Activated T-cell treated with anti-CD3 and anti-CD28 coated beads, Interleukin-2, amount 50 U/mL, for 1 hour (primary cell): ENCODE measurements around the gene MRTFB.
"Not testable (repeated sequence)": the region's sequence is repeated elsewhere in the genome, so short reads cannot be mapped to it uniquely, and the experiment has no call there.

Source experiments
- DNase-seq: peaks from one replicate; pipeline ENCODE4 v3.0.0-alpha.2; 2020

The MRTFB gene

GRCh38 chr16:14105760-14106375 lies 34.7 kb downstream of the MRTFB start:
- DNase-seq, result no peak

GRCh38 chr16:14106457-14106856 lies 35.3 kb downstream of the MRTFB start:
- DNase-seq, result no peak

- no peak for DNase-seq
Observed at GRCh38 chr16:14106961-14107360, 35.8 kb downstream of the MRTFB start.

GRCh38 chr16:14109077-14109775 lies 38.1 kb downstream of the MRTFB start:
- no peak for DNase-seq

- no peak for DNase-seq
Observed at GRCh38 chr16:14109782-14110727, 38.9 kb downstream of the MRTFB start.

GRCh38 chr16:14110728-14111251 lies 39.7 kb downstream of the MRTFB start:
- no peak for DNase-seq

- no peak for DNase-seq
Observed at GRCh38 chr16:14111713-14112538, 40.8 kb downstream of the MRTFB start.

- no peak for DNase-seq
Observed at GRCh38 chr16:14112539-14112856, 41.4 kb downstream of the MRTFB start.

- no peak for DNase-seq
Observed at GRCh38 chr16:14113344-14113743, 42.2 kb downstream of the MRTFB start.

- DNase-seq, result no peak
Observed at GRCh38 chr16:14117051-14117450, 45.9 kb downstream of the MRTFB start.

- no peak for DNase-seq
Observed at GRCh38 chr16:14119799-14120198, 48.7 kb downstream of the MRTFB start.

GRCh38 chr16:14120335-14120734 lies 49.2 kb downstream of the MRTFB start:
- no peak for DNase-seq

GRCh38 chr16:14121142-14121541 lies 50.0 kb downstream of the MRTFB start:
- DNase-seq, result no peak

- no peak for DNase-seq
Observed at GRCh38 chr16:14121872-14122271, 50.8 kb downstream of the MRTFB start.

- DNase-seq, result not testable (repeated sequence)
Observed at GRCh38 chr16:14122430-14122829, 51.3 kb downstream of the MRTFB start.

- DNase-seq, result no peak
Observed at GRCh38 chr16:14125000-14125681, 54.0 kb downstream of the MRTFB start.

- DNase-seq, result no peak
Observed at GRCh38 chr16:14125708-14126107, 54.6 kb downstream of the MRTFB start.

- no peak for DNase-seq
Observed at GRCh38 chr16:14128097-14128496, 57.0 kb downstream of the MRTFB start.

- no peak for DNase-seq
Observed at GRCh38 chr16:14129502-14129901, 58.4 kb downstream of the MRTFB start.

GRCh38 chr16:14131774-14132695 lies 60.9 kb downstream of the MRTFB start:
- DNase-seq, result no peak

GRCh38 chr16:14132696-14133048 lies 61.6 kb downstream of the MRTFB start:
- no peak for DNase-seq
